Hematopoietic multipotent progenitor cell treated with erythropoietin and hydrocortisone succinate and interleukin-3 and kit ligand, for 8 days (in vitro differentiated cells): Measurements from ENCODE around the gene MOB1A.
"Not testable (repeated sequence)": the region's sequence is repeated elsewhere in the genome, so short reads cannot be mapped to it uniquely, and the experiment has no call there.

Source experiments
- DNase-seq: peaks from one replicate; pipeline ENCODE4 v3.0.0-alpha.2; 2015

MOB1A gene

GRCh38 chr2:74148457-74149246 lies 30.0 kb downstream of the MOB1A start:
- DNase-seq: peak; percentile 34

GRCh38 chr2:74147727-74148456 lies 30.8 kb downstream of the MOB1A start, which contains the start of gene BOLA3:
TSS of gene BOLA3 (minus strand) at chr2:74147912. CDS start at chr2:74147874, 38 bp downstream.
- peak; percentile 86 for DNase-seq

- peak; percentile 24 for DNase-seq
Observed at GRCh38 chr2:74146929-74147726, 31.6 kb downstream of the MOB1A start.

GRCh38 chr2:74142340-74142739 lies 36.3 kb downstream of the MOB1A start:
- DNase-seq: peak; percentile 87

GRCh38 chr2:74138600-74139323 lies 39.9 kb downstream of the MOB1A start:
- no peak for DNase-seq

GRCh38 chr2:74137651-74138599 lies 40.8 kb downstream of the MOB1A start:
- DNase-seq: peak; percentile 14

GRCh38 chr2:74131901-74132300 lies 46.8 kb downstream of the MOB1A start:
- peak; percentile 93 for DNase-seq

- no peak for DNase-seq
Observed at GRCh38 chr2:74130211-74130995, 48.3 kb downstream of the MOB1A start.

- no peak for DNase-seq
Observed at GRCh38 chr2:74128206-74128605, 50.5 kb downstream of the MOB1A start.

- DNase-seq: not testable (repeated sequence)
Observed at GRCh38 chr2:74123955-74124354, 54.7 kb downstream of the MOB1A start.

- peak; percentile 53 for DNase-seq
Observed at GRCh38 chr2:74121846-74122245, 56.8 kb downstream of the MOB1A start.

GRCh38 chr2:74119912-74120825 lies 58.5 kb downstream of the MOB1A start:
- peak; percentile 87 for DNase-seq

- DNase-seq: peak; percentile 70
Observed at GRCh38 chr2:74119339-74119738, 59.3 kb downstream of the MOB1A start.

- DNase-seq: no peak
Observed at GRCh38 chr2:74111380-74111779, 67.3 kb downstream of the MOB1A start.

- DNase-seq: no peak
Observed at GRCh38 chr2:74110537-74110936, 68.1 kb downstream of the MOB1A start.

GRCh38 chr2:74109551-74109950 lies 69.1 kb downstream of the MOB1A start:
- DNase-seq: no peak

GRCh38 chr2:74107071-74107470 lies 71.6 kb downstream of the MOB1A start:
- no peak for DNase-seq

- no peak for DNase-seq
Observed at GRCh38 chr2:74105413-74105812, 73.3 kb downstream of the MOB1A start.

- no peak for DNase-seq
Observed at GRCh38 chr2:74104839-74105238, 73.8 kb downstream of the MOB1A start.
